GM21390 (cell line): Measurements from ENCODE around the gene CMSS1.

Experiments used
- ATAC-seq: cut with Tn5 transposase; IDR thresholded peaks from one replicate; pipeline ENCODE4 v1.9.1; 2021; ENCODE audit not compliant: unreplicated experiment

The CMSS1 gene

DNA sequence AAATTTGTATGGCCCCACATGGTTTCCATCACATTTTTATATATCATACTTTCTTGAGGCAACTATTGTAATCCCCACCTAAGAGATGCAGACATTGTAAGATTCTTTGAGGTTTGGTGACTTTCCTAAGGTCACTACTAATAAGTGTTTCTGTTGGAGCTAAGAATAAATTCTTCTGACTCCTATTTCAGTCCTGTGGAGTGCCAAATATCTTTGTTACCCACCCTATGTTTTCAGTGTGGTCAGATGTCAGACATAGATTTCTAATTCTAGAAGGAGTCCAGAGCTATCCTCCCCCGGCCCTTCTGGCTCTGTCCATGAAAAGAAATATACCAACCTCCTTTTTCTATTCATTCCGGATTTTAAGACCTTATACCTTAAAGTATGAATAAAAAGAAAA lies 342.9 kb downstream of the CMSS1 start:
- no peak for ATAC-seq

GRCh38 chr3:100163787-100164186 lies 346.1 kb downstream of the CMSS1 start:
- no peak for ATAC-seq

- ATAC-seq, result no peak
Measured at GRCh38 chr3:100164743-100165142, 347.1 kb downstream of the CMSS1 start.

DNA sequence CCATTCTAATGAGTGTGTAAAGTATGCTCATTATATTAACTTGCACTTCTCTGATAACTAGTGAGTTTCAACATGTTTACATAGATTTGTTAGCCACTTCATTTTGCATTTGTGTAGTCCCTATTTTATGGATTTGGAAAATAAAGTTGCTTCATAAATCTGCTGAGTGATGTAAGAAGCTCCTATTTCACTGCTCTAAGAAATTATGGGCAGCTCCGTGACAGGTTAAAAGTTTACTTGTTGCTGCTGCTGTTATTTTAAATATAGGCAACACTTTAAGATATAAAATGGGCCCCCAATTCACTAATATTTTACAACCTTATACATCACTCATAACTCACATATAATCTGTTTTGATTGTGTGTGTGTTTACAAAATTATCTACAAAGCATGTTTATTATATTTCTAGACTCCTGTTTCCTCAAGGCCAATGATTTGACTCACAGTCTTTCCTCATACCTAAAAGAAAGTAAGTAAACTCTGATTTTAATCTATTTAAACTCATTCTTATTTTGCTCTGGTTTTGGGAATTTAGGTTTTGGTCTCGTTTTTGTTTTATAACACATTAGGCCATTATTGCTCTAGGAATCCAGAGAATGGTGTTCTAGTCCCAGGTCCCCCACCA lies 348.4 kb downstream of the CMSS1 start:
- no peak for ATAC-seq

- no peak for ATAC-seq
Measured at GRCh38 chr3:100169201-100169920, 351.7 kb downstream of the CMSS1 start.

GRCh38 chr3:100170486-100170885 lies 352.8 kb downstream of the CMSS1 start:
- no peak for ATAC-seq

- no peak for ATAC-seq
Measured at GRCh38 chr3:100171211-100171914, 353.7 kb downstream of the CMSS1 start.

DNA sequence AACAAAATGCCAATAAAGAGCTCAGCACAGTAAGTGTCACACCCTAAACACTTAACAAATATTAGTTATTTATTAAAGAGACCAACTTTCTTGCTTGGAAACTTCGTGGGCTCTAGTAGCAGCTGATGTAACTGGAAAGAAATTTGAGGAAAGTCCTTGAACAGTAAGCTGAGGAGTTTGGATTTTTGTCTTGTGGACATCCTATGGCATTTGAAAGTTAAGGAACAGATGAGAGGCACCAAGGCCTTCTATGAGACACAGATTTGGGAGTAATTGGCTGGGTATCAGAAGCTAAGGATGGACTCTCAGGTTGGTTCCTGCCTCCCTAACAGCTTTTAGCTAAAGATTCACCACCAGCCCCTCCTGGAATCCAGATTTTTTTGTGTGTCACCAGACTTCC lies 356.3 kb downstream of the CMSS1 start:
- no peak for ATAC-seq

GRCh38 chr3:100175637-100176280 lies 358.1 kb downstream of the CMSS1 start:
- ATAC-seq, result no peak

DNA sequence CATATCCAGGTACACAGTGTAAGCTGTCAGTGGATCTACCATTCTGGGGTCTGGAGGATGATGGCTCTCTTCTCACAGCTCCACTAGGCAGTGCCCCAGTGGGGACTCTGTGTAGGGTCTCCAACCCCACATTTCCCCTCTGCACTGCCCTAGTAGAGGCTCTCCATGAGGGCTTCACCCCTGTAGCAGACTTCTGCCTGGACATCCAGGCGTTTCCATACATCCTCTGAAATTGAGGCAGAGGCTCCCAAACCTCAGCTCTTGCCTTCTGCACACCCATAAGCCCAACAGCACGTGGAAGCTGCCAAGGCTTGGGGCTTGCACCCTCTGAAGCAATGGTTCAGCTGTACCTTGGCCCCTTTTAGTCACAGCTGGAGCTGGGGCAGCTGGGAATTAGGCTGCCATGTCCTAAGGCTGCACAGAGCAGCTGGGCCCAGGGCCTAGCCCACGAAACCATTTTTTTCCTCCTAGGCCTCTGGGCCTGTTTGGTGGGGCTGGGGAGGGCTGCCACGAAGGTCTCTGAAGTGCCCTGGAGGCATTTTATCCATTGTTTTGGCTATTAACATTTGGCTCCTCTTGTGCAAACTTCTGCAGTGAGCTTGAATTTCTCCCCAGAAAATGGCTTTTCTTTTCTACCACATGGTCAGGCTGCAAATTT lies 362.2 kb downstream of the CMSS1 start:
- no peak for ATAC-seq

- no peak for ATAC-seq
Measured at GRCh38 chr3:100183608-100184125, 366.0 kb downstream of the CMSS1 start.

DNA sequence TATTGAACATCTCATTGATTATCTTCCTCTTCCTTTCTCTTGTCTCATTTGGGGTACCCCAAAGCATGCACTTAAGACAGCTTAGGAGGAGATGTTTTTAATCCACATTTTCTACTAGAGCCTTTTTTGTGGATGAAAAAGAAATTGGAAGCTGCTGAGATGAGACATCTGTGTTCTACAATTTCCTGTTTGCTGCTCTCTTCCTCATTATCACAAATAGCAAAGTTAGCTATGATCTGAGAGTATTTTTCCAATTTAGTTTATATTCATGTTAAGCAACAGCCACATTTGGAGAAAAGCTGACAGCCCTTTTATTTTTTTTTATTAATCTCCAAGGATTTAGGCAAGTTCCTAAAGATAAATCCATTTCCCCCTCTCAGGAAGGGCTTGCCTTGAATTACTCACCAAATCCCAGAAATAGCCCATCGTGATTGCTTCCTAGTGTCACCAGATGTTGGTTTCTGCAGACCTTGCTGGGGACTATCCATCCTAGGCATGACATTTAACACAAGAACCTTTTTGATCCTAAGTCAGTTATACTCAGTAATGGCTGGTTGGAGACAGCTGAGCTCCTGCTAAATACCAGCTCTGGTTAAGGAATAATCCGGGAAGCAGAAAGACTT lies 367.4 kb downstream of the CMSS1 start:
- ATAC-seq, result no peak

DNA sequence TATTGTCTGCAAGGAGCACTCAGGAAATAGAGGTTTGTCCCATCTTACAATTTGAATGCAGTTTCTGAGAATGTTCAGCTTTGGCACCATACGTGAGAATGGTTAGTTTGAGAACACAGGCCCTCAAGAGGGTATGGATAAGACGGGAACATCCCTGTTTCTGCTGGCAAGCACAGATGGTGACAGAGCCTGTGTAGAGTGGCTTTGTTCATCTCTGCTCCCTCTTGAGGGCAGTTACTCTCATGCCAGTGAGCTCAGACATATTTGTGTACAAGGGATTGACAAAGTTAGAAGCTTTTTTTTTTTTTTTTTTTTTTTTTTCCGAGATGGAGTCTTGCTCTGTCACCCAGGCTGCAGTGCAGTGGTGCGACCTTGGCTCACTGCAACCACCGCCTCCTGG lies 368.2 kb downstream of the CMSS1 start:
- no peak for ATAC-seq

DNA sequence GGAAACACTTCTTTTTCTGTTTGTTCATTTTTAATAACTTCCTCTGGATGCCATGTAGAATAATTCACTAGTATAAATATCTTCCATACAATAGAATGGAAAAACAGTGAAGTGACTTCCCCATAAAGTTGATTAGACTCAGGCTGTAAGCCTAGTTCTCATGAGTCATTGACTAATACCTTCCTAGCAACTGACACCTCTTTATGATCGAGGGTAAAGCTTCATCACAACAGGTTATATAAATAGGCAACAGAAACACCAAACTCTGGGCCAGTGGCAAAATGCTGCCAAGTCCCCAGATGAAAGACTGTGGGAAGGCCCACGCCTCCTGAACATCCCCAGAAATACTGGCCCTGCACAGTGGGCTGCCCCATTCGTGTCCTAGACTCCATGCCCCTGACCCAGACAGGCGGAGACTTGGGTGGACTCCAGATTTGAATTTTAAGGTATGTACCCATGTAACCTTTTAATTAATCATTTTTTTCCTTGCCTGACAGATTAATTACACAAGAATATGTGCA lies 371.8 kb downstream of the CMSS1 start:
- ATAC-seq, result no peak

DNA sequence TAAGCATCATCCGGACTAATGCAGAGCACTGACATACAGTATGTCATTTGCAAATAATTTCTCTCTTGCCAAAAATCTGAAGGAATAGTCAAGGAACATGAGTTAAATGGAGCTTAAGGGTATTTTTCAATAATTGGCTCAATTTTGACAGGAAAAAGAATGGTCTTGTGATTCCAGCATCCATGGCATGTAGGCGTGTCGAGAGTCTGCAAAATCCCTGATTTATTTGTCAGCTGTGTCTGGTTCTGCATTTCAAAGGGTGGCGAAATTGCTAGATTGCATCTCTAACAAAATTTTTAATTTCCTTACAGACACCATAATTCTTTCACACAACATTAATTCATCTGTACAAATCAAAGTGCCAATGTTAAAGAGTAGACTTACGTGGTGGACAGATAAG lies 377.7 kb downstream of the CMSS1 start:
- no peak for ATAC-seq

- no peak for ATAC-seq
Measured at GRCh38 chr3:100197876-100198275, 380.2 kb downstream of the CMSS1 start.

DNA sequence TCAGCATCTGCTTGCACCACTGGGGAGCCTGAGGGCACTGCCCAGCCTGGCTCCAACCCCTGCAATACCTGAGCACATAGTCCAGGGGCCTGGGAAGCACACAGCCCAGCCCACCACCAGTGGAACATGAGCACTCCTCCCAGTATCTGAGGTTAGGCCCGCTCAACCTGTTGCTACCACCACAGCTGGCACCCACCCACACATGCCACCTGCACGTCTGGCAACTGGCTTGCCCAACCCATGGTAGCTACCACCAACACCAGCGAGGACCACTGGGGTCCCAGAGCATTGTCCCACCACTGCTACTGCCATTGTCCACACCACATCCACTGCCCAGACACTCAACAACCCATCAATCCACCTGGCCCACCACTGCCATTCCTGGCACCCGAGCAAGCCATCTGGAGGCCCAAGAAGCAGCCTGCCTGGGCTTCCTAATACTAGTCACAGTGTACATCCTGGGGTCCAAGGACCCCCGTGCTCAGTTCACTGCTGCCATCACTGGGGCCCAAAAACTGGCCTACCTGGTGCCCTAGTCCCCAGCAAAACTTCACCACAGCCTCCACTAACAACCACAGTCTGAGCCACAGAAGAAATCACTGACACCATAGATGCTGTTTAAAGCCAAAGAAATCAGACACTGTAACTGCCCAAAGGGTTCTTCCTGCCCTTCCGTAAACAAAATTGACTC lies 381.1 kb downstream of the CMSS1 start:
- ATAC-seq, result no peak

GRCh38 chr3:100205171-100205570 lies 387.5 kb downstream of the CMSS1 start:
- ATAC-seq, result no peak

DNA sequence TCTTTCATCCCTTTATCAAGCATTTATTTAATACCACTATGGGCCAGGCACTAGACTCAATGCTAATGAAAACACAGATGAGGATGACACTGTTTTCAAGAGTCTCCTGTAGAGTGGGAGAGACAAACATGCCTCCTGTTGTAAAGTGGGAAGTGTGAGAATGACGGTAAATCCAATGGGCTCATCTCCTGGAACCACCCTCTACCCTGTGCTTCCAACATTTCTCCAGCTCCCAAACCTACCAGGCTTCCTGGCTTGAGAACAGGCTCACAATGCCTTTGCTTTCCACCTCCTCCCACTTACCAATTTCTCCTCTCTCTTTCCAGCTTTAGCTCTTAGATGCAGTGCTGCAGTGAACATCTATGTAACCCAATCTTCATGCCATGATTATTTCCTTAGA lies 389.0 kb downstream of the CMSS1 start:
- ATAC-seq, result no peak

GRCh38 chr3:100207886-100208285 lies 390.2 kb downstream of the CMSS1 start:
- ATAC-seq, result no peak
